Panc1 (cell line): Measurements from ENCODE around the gene PIP4K2A. TPM values are rescaled to one million over a fixed set of nuclear protein-coding genes. Genes with fewer than 3 reads are reported as not detected.

Experiments used
- ATAC-seq: fragments of 200-7000 bp; cut with Tn5 transposase; 2 replicates; pipeline ENCODE4 v1.9.1; 2020; ENCODE audit warnings: mild to moderate bottlenecking, moderate library complexity
- BruUV-seq: library from RNA; stranded (reverse); fragments of 400-500 nt; replicated peaks from 2 replicates; lab custom pipeline; 2021; lab: Mats Ljungman, UMichigan
- CTCF ChIA-PET: fragments of 300-600 bp; sonication (Branson Sonifier 250); formaldehyde crosslinking; loops from one replicate; lab custom pipeline; 2022; ENCODE audit warnings: antibody characterized with exemption; lab: Charles Lee
- POLR2A ChIA-PET: fragments of 300-600 bp; sonication (Branson Sonifier 250); formaldehyde crosslinking; loops from one replicate; lab custom pipeline; 2022; ENCODE audit warnings: antibody characterized with exemption; lab: Charles Lee
- DNase-seq: peaks from one replicate; pipeline ENCODE4 v3.0.0-alpha.2; 2010; ENCODE audit warnings: low read depth, low spot score
- H3K27ac ChIP-seq: 2 replicates; pipeline ENCODE4 v1.5.1; 2011; ENCODE audit warnings: mild to moderate bottlenecking, low read length, inconsistent platforms
- H3K27me3 ChIP-seq: fragments of 200-500 bp; sonication (Bioruptor generic); 2 replicates; pipeline ENCODE4 v1.6.0; 2014; ENCODE audit warnings: low read length, inconsistent platforms; ENCODE audit not compliant: control insufficient read depth, insufficient read depth
- H3K36me3 ChIP-seq: fragments of 200-500 bp; sonication (Bioruptor generic); 2 replicates; pipeline ENCODE4 v1.5.1; 2014; ENCODE audit warnings: inconsistent platforms, mild to moderate bottlenecking, low read length, moderate library complexity; ENCODE audit not compliant: control insufficient read depth, insufficient read depth
- H3K4me1 ChIP-seq: 2 replicates; pipeline ENCODE4 v1.5.1; 2011; ENCODE audit warnings: inconsistent platforms, mild to moderate bottlenecking, low read length, moderate library complexity; ENCODE audit not compliant: control insufficient read depth, insufficient read depth
- H3K4me3 ChIP-seq, 2 experiments: 2 replicates each; pipeline ENCODE4 v1.5.1; 2011 to 2012; ENCODE audit warnings: low read depth in 2 of 2, low read length in 2 of 2, mild to moderate bottlenecking in 2 of 2, inconsistent platforms in 1 of 2, moderate library complexity in 1 of 2
- H3K9me3 ChIP-seq: fragments of 200-500 bp; sonication (Bioruptor generic); 2 replicates; pipeline ENCODE4 v1.5.1; 2014; ENCODE audit warnings: low read depth, mild to moderate bottlenecking, inconsistent platforms, low read length, moderate library complexity; ENCODE audit not compliant: control insufficient read depth, insufficient read depth
- CTCF ChIP-seq: fragments of 450-650 bp; IDR thresholded peaks from 2 replicates; pipeline ENCODE4 v1.5.1; 2017; ENCODE audit warnings: mild to moderate bottlenecking
- POLR2AphosphoS5 ChIP-seq: IDR thresholded peaks from 2 replicates; pipeline ENCODE4 v1.6.1; 2012; ENCODE audit warnings: mild to moderate bottlenecking, low read depth, low read length, moderate library complexity
- REST ChIP-seq, 2 experiments: IDR thresholded peaks; 2 replicates each; pipeline ENCODE4 v1.6.1; 2011 to 2012; ENCODE audit warnings: low read depth in 2 of 2, control low read depth in 1 of 2, low read length in 1 of 2, mild to moderate bottlenecking in 1 of 2, moderate library complexity in 1 of 2; ENCODE audit not compliant: insufficient read depth in 1 of 2
- SIN3A ChIP-seq: IDR thresholded peaks from 2 replicates; pipeline ENCODE4 v1.6.1; 2012; ENCODE audit warnings: low read depth, mild to moderate bottlenecking, low read length, moderate library complexity, borderline replicate concordance; ENCODE audit not compliant: insufficient read depth
- TCF7L2 ChIP-seq: IDR thresholded peaks from 2 replicates; pipeline ENCODE4 v1.6.1; 2011; ENCODE audit warnings: mild to moderate bottlenecking, low read depth, low read length, inconsistent platforms
- in situ Hi-C: cut with HindIII; loops from 2 replicates; pipeline ENCODE4 v1.10.0; 2016; ENCODE audit warnings: low sequenced_read_pairs, low pct_unique_long_range_greater_than_20kb
- intact Hi-C: fragments of 100-400 bp; cut with micrococcal nuclease; formaldehyde crosslinking; loops from one replicate; pipeline ENCODE4 v1.10.0; 2022; ENCODE audit not compliant: unreplicated experiment
- total RNA-seq: library from RNA; stranded (reverse); gene quantifications from one replicate; pipeline ENCODE4 v1.2.1, GENCODE V29; 2021; ENCODE audit not compliant: unreplicated experiment

PIP4K2A gene
- total RNA-seq, 1 experiment from 2014 or later, result 25.2 TPM

- in situ Hi-C loops, result no loop called here
- POLR2A ChIA-PET, result no interaction called here
- DNase-seq, result no peak
Observed at GRCh38 chr10:22544325-22545068, 169.9 kb downstream of the PIP4K2A start.

GRCh38 chr10:22542773-22543172 is 171.6 kb downstream of the PIP4K2A start:
- ATAC-seq, result no peak
- Histone ChIP-seq H3K9me3 (no peaks in the 10 kb centered on the region), H3K27me3 (no peaks in the 10 kb centered on the region), H3K4me1 (no peaks in the 10 kb centered on the region), H3K36me3 (no peaks in the 10 kb centered on the region; the same call in 1 of the 2 replicates), H3K27ac (no peak overlapping the region), H3K4me3 (no peak overlapping the region)
- in situ Hi-C loops (no loop called here), intact Hi-C loops (no loop called here)
- BruUV-seq, result no TSS peak
- CTCF ChIA-PET, result no interaction called here
- no peak for TF ChIP-seq REST (IDR thresholded peaks at IDR 0.05; ENCODE audit: insufficient read depth in 1 of 2, low read depth in 2 of 2, low read length in 1 of 2)
- TF ChIP-seq CTCF, result no peak
- no peak for TF ChIP-seq SIN3A
- no peak for TF ChIP-seq POLR2AphosphoS5
- DNase-seq, result no peak
- POLR2A ChIA-PET, result no interaction called here

More at GRCh38 chr10:22544325-22545068, 169.9 kb downstream of the PIP4K2A start:
- Histone ChIP-seq H3K27me3 (no peaks in the 10 kb centered on the region), H3K4me1 (no peaks in the 10 kb centered on the region), H3K9me3 (no peaks in the 10 kb centered on the region), H3K27ac (no peak overlapping the region), H3K36me3 (no peaks in the 10 kb centered on the region; the same call in 1 of the 2 replicates), H3K4me3 (no peak overlapping the region)
- intact Hi-C loops, result no loop called here
- BruUV-seq, result no TSS peak
- ATAC-seq, result no peak
- CTCF ChIA-PET, result no interaction called here
- TF ChIP-seq POLR2AphosphoS5, result no peak
- no peak for TF ChIP-seq SIN3A

- TF ChIP-seq SIN3A, result no peak
- TF ChIP-seq REST (IDR thresholded peaks at IDR 0.05; ENCODE audit: insufficient read depth in 1 of 2, low read depth in 2 of 2, low read length in 1 of 2), result no peak
- TF ChIP-seq TCF7L2, result no peak
- no peak for TF ChIP-seq CTCF
- TF ChIP-seq POLR2AphosphoS5, result no peak
- intact Hi-C loops (no loop called here), in situ Hi-C loops (no loop called here)
- Histone ChIP-seq H3K4me3 (no peak overlapping the region), H3K9me3 (no peaks in the 10 kb centered on the region), H3K27me3 (no peaks in the 10 kb centered on the region), H3K27ac (no peak overlapping the region), H3K36me3 (no peaks in the 10 kb centered on the region; the same call in 1 of the 2 replicates), H3K4me1 (no peaks in the 10 kb centered on the region)
- ChIA-PET CTCF (no interaction called here), POLR2A (no interaction called here)
- BruUV-seq, result no TSS peak
- no peak for DNase-seq
- no peak for ATAC-seq
Observed at GRCh38 chr10:22541900-22542299, 172.5 kb downstream of the PIP4K2A start.
